ENCODE results near the gene KRT39.
"Not testable (repeated sequence)": the region's sequence is repeated elsewhere in the genome, so short reads cannot be mapped to it uniquely, and the experiment has no call there.

Gene KRT39

DNA sequence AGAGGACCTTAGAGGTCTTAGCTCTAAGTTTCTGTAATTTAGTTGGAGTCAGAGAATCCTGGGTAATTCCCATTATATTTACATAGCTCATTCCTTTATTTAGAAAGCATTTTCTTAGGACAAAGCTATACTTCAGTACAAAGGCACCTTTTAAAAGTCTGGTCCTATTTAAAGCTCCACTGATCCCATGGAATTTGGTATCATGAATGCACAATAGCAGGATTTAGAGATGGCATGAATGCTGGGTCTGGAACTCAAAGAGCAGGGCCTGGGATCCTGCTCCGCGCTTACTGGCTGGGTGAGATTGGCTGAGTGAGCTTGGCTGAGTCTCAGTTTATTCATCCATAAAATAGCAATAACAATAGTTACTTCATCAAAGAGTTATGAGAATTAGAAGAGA lies 34.1 kb downstream of the KRT39 start:
- H3K9me3 ChIP-seq (ENCODE audit: low read depth, low read length) = no peaks in the 10 kb centered on the region
- no peak for DNase-seq (ENCODE audit: low read depth, low spot score)
- H3K27ac ChIP-seq = no peak overlapping the region
- no peak for TF ChIP-seq EZH2 (IDR thresholded peaks at IDR 0.05)
- no peak for TF ChIP-seq FOXP2 (optimal IDR thresholded peaks at IDR 0.05; ENCODE audit: control extremely low read depth, extremely low read length, insufficient read depth)
- no peak for TF ChIP-seq POLR2AphosphoS5 (IDR thresholded peaks at IDR 0.05; ENCODE audit: borderline replicate concordance, low read depth, low read length)
- no peaks in the 10 kb centered on the region for H3K36me3 ChIP-seq (ENCODE audit: insufficient read depth, low read length)
- H3K9ac ChIP-seq (ENCODE audit: insufficient read length) = no peak overlapping the region
- H3K4me3 ChIP-seq = no peak overlapping the region

DNA sequence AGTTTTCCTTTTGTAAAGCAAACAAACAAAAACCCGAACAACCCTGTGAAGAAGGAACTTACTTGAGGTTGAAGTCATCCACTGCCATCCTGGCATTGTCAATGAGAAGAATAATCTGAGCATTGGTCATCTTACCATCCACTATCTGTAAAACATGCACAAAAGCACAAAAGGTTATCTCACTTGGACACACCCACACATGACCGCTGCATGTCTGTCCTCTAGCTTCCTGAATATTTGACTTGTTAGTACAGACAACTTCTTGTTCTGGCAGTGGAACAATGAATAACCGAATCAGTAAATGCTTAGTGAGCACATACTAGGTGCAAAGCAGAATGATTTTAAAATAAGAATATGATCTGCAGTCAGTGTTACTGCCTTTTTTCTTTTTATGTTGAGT lies 35.4 kb downstream of the KRT39 start:
- Histone ChIP-seq H3K27ac (no peak overlapping the region), H3K36me3 (ENCODE audit: insufficient read depth, low read length) (no peaks in the 10 kb centered on the region), H3K9ac (ENCODE audit: insufficient read length) (no peak overlapping the region), H3K9me3 (ENCODE audit: low read depth, low read length) (no peaks in the 10 kb centered on the region), H3K4me3 (no peak overlapping the region)
- no peak for DNase-seq (ENCODE audit: low read depth, low spot score)
- TF ChIP-seq FOXP2 (optimal IDR thresholded peaks at IDR 0.05; ENCODE audit: control extremely low read depth, extremely low read length, insufficient read depth) (no peak), EZH2 (IDR thresholded peaks at IDR 0.05) (no peak), POLR2AphosphoS5 (IDR thresholded peaks at IDR 0.05; ENCODE audit: borderline replicate concordance, low read depth, low read length) (no peak)

DNA sequence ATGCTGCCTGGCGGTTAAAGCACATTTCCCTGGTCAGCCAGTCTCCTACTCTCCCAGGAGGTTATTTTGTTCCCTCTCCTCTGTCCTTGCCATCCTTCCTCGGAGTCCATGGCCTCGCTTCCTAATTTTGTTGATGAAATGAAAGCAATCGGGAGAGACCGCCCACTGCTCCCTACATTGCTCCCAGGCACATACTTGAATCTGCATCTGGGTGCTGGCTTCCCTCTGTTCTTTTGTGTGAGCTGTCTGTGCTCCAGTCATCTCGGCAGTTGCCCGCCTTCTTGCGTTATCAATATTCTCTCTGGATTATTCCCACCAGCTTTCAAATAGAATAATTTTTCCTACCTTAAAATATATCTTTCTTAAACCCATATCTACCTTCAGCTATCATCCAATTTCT lies 40.4 kb downstream of the KRT39 start:
- Histone ChIP-seq H3K36me3 (ENCODE audit: insufficient read depth, low read length) (no peaks in the 10 kb centered on the region), H3K9me3 (ENCODE audit: low read depth, low read length) (no peaks in the 10 kb centered on the region), H3K27ac (peak overlapping the region; percentile 14), H3K4me3 (peak overlapping the region; percentile 65), H3K9ac (ENCODE audit: insufficient read length) (peak overlapping the region; percentile 61)
- DNase-seq (ENCODE audit: low read depth, low spot score) = no peak
- no peak for TF ChIP-seq POLR2AphosphoS5 (IDR thresholded peaks at IDR 0.05; ENCODE audit: borderline replicate concordance, low read depth, low read length)
- TF ChIP-seq EZH2 (IDR thresholded peaks at IDR 0.05) = no peak

GRCh38 chr17:40922239-40922638 lies 44.5 kb downstream of the KRT39 start:
- TF ChIP-seq POLR2AphosphoS5 (IDR thresholded peaks at IDR 0.05; ENCODE audit: borderline replicate concordance, low read depth, low read length) (no peak), EZH2 (IDR thresholded peaks at IDR 0.05) (no peak), FOXP2 (optimal IDR thresholded peaks at IDR 0.05; ENCODE audit: control extremely low read depth, extremely low read length, insufficient read depth) (no peak)
- H3K9ac ChIP-seq (ENCODE audit: insufficient read length) = no peak overlapping the region
- no peak overlapping the region for H3K4me3 ChIP-seq
- H3K9me3 ChIP-seq (ENCODE audit: low read depth, low read length) = no peaks in the 10 kb centered on the region
- no peak for DNase-seq (ENCODE audit: low read depth, low spot score)
- H3K27ac ChIP-seq = no peak overlapping the region
- H3K36me3 ChIP-seq (ENCODE audit: insufficient read depth, low read length) = no peaks in the 10 kb centered on the region

GRCh38 chr17:40921026-40921425 lies 45.7 kb downstream of the KRT39 start:
- no peak overlapping the region for H3K27ac ChIP-seq
- DNase-seq (ENCODE audit: low read depth, low spot score) = no peak

DNA sequence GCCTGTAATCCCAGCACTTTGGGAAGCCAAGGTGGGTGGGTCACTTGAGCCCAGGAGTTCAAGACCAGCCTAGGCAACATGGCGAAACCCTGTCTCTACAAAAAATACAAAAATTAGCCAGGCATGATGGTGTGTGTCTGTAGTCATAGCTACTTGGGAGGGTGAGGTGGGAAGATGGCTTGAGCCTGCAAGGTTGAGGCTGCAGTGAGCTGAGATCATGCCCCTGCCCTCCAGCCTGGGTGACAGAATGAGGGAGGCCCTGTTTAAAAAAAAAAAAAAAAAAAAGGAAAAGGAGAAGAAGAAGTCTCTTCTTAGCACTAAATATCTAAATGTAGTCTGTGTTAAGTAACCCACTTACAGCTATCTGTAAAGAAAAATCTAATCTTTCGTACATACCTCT lies 49.6 kb downstream of the KRT39 start:
- not testable (repeated sequence) for H3K9ac ChIP-seq (ENCODE audit: insufficient read length); H3K4me3 ChIP-seq; DNase-seq (ENCODE audit: low read depth, low spot score); H3K9me3 ChIP-seq (ENCODE audit: low read depth, low read length); H3K36me3 ChIP-seq (ENCODE audit: insufficient read depth, low read length); H3K27ac ChIP-seq

More at GRCh38 chr17:40921026-40921425, 45.7 kb downstream of the KRT39 start:
- H3K4me3 ChIP-seq = no peak overlapping the region
- no peak overlapping the region for H3K9ac ChIP-seq (ENCODE audit: insufficient read length)
- no peaks in the 10 kb centered on the region for H3K36me3 ChIP-seq (ENCODE audit: insufficient read depth, low read length)
- no peak for TF ChIP-seq FOXP2 (optimal IDR thresholded peaks at IDR 0.05; ENCODE audit: control extremely low read depth, extremely low read length, insufficient read depth)
- no peak for TF ChIP-seq EZH2 (IDR thresholded peaks at IDR 0.05)
- TF ChIP-seq POLR2AphosphoS5 (IDR thresholded peaks at IDR 0.05; ENCODE audit: borderline replicate concordance, low read depth, low read length) = no peak
- no peaks in the 10 kb centered on the region for H3K9me3 ChIP-seq (ENCODE audit: low read depth, low read length)

DNA sequence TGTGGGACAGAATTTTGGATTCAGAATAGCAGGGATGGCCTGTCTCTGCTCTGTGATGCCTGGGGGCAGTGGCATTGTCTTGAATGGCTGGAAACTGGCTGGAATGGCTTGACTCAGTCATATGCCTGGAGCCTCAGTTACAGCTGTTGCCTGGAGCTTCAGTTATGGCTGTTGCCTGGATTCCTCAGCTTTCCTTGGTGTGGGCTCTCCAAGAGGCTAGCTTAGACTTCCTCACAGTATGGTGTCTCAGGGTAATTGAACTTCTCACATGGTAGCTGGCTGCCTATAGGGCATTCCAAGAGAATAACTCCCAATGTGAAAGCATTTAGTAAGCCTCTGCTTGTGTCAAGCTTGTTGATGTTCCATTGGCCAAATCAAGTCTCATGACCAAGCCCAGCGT lies 50.4 kb downstream of the KRT39 start:
- no peaks in the 10 kb centered on the region for H3K36me3 ChIP-seq (ENCODE audit: insufficient read depth, low read length)
- no peak overlapping the region for H3K27ac ChIP-seq
- H3K9ac ChIP-seq (ENCODE audit: insufficient read length) = no peak overlapping the region
- H3K9me3 ChIP-seq (ENCODE audit: low read depth, low read length) = no peaks in the 10 kb centered on the region
- H3K4me3 ChIP-seq = no peak overlapping the region
- no peak for DNase-seq (ENCODE audit: low read depth, low spot score)
- TF ChIP-seq EZH2 (IDR thresholded peaks at IDR 0.05) (no peak), FOXP2 (optimal IDR thresholded peaks at IDR 0.05; ENCODE audit: control extremely low read depth, extremely low read length, insufficient read depth) (no peak)

GRCh38 chr17:40915721-40916256 lies 51.0 kb downstream of the KRT39 start:
- no peak overlapping the region for H3K27ac ChIP-seq
- no peaks in the 10 kb centered on the region for H3K9me3 ChIP-seq (ENCODE audit: low read depth, low read length)
- DNase-seq (ENCODE audit: low read depth, low spot score) = no peak
- TF ChIP-seq POLR2AphosphoS5 (IDR thresholded peaks at IDR 0.05; ENCODE audit: borderline replicate concordance, low read depth, low read length) = no peak
- no peak for TF ChIP-seq FOXP2 (optimal IDR thresholded peaks at IDR 0.05; ENCODE audit: control extremely low read depth, extremely low read length, insufficient read depth)
- TF ChIP-seq EZH2 (IDR thresholded peaks at IDR 0.05) = no peak
- no peaks in the 10 kb centered on the region for H3K36me3 ChIP-seq (ENCODE audit: insufficient read depth, low read length)
- no peak overlapping the region for H3K9ac ChIP-seq (ENCODE audit: insufficient read length)
- H3K4me3 ChIP-seq = no peak overlapping the region

GRCh38 chr17:40915199-40915661 lies 51.5 kb downstream of the KRT39 start:
- Histone ChIP-seq H3K36me3 (ENCODE audit: insufficient read depth, low read length) (no peaks in the 10 kb centered on the region), H3K4me3 (no peak overlapping the region), H3K9me3 (ENCODE audit: low read depth, low read length) (no peaks in the 10 kb centered on the region), H3K27ac (no peak overlapping the region), H3K9ac (ENCODE audit: insufficient read length) (no peak overlapping the region)
- no peak for TF ChIP-seq FOXP2 (optimal IDR thresholded peaks at IDR 0.05; ENCODE audit: control extremely low read depth, extremely low read length, insufficient read depth)
- no peak for TF ChIP-seq POLR2AphosphoS5 (IDR thresholded peaks at IDR 0.05; ENCODE audit: borderline replicate concordance, low read depth, low read length)
- DNase-seq (ENCODE audit: low read depth, low spot score) = no peak

All from SK-N-MC (cell line).